GM21367 (cell line): ENCODE measurements around the gene PRELID1.

ENCODE experiments used
- ATAC-seq: cut with Tn5 transposase; IDR thresholded peaks from one replicate; pipeline ENCODE4 v1.9.1; 2021; ENCODE audit not compliant: unreplicated experiment

Gene PRELID1

GRCh38 chr5:177312649-177313181 lies 9.1 kb downstream of the PRELID1 start:
- ATAC-seq = peak; percentile 17

DNA sequence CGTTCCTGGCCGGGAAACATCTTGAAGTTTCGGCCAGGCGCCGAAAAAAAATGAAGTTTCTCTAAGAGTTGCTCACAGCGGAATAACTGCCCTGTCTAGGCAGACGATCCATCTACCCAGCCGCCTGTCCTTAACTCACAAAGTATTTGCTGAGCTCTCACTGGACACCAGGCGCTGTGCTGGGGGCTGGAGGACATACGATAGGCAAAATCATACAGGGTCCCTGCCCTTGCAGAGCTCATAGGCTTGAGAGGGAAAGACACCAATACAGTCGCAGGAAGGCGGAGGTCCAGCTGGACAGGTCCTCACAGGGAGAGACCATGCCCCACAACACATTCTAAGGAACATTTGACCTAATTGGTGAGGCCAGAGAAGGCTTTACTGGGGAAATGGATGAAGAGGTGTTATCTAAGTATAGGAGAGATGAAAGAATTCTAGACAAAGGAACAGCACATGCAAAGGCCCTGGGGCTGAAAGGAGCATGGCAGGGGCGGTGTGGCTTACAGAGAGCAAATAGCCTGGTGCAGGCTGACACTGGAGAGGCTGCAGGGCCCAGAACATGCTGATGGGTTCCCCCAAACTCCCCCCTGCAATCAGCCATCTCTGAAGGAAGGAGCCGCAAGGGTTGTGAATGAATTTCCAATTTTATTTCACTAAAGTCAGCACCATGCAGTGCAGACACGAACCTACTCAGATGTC lies 10.1 kb downstream of the PRELID1 start:
- no peak for ATAC-seq

DNA sequence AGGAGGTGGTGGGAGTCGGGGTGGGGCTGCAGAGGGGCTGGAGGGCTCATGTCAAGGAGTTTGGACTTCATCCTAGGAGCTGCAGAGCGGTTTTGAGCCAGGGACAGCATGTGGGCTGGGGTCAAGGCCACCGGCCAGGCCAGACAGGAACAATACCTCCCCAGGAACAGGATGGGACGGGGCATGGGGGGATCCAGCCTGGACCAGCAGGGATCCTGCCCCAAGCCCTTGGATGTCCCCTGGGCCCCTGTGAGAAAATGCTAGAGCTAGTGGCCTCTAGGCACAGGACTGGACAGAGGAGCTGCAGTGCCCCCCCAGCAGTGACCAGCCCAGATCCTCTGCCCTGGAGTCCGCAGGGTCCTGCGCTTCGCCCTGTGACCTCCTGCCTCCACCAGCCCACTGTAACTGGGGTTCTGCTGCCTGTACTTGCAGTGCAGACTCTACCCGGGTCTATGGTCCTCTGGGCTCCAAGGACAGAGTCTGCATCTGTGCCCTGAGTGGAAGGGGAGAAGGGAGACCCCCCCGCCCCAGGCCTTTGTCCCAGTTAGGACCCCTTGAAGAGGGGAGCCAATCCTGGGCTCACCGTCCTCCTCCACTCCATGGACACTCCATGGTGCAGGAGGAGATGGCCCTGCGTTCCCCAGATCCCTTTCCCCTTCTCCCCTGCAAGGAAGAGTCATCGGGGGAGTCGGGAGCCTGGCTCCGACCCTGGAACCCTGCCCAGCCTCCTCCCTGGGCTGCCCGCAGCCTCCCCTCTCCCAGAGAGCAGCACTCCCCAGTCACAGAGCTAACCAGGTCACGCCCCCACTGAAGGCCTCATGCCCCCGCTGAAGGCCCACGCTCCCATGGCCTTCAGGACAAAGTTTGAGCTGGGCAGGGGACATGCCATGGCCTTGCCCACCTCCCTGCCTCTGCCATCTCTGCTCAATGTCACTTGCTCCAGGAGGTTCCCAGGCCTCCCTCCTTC lies 11.1 kb downstream of the PRELID1 start:
- ATAC-seq = no peak

GRCh38 chr5:177315411-177315810 lies 11.8 kb downstream of the PRELID1 start:
- ATAC-seq = no peak

DNA sequence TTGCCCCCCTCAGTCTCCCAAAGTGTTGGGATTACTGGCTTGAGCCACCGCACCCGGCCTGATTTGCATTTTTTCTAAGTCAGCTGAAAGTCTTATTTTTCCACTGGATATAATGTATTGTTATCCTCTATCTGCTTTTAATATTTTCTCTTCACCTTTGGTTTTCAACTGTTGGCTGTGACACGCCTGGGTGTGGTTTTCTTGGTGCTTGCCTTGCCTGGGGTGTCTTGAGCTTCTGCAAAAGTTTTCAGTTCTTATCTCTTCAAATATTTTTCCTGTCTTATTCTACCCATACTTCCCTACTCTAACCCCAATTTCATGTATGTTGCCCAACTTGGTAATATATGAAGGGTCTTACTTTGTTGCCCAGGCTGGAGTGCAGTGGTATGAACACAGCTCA lies 12.4 kb downstream of the PRELID1 start:
- no peak for ATAC-seq

- ATAC-seq = no peak
Observed at GRCh38 chr5:177317959-177318377, 14.4 kb downstream of the PRELID1 start.

DNA sequence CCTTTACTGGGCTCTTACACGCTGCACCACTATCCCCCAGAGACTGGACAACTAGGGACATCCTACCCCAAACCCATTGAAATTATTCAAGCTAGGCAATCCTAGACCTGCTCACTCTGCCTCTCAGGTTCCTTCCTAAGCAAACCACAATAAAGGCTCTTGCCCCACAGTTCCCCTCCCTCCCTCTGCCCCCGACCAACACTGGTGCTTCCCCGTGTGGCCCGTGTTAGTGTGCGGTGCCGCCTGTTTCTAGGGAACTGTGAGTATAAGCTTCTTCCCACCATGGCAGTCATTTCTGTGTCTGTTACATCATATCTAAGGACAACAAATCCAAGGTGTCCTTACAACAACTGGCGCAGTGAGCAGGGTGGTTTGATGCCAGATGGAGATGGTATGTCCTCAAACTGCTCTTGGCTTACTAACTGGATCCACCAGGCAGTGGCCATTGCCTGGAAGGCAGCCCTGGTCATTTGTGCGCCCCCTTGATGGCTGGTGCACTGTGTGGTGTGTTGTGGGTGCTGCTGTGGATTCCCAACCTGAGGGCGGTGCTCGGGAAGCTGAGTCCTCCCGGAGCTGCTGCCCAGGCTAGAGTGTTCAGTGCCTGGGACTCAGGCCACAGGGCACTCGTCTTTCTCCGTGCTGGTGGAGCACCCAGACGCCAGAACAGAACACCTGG lies 16.5 kb downstream of the PRELID1 start:
- ATAC-seq = no peak

DNA sequence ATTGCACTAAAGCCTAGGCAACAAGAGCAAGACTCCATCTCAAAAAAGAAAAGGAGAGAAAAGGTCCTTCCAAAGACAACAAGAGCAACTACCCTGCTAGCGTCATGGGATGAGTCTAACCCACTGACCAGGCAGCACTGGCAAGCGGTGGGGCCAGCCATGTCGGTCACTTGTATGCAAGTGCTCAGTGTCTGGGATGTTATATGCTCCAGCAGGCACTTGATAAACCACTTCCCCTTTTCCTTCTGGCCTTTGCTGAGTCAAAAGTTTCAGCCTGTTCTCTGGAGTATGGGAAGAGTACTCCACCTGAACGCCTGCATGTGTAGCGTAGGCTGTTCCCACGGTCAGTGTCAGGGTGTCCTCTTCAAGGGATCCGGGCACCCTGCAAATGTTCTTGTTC lies 17.3 kb downstream of the PRELID1 start:
- ATAC-seq = no peak

DNA sequence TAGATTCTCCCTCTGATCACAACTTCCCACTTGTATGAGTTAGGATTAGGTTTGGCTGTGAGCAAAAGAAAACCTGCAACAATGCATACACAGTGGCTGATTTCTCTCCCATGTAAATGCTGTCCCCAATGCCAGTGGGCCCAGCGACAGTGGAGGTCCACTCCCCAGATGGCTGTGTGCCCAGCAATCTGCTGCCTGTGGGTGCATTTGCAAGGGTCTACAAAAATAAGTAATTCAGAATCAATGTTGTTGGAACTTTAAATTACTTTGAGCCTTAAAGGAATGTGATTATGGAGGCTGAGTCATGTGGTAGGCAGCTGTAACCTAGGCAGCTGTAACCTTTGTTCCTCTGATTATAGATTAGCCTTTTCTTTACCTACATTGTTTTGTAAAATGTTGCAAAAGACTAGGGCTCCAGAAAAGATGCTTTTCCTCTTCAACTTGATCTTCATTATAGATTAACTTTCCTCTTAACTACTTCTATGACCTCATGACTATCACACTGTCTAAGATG lies 22.3 kb downstream of the PRELID1 start:
- no peak for ATAC-seq

DNA sequence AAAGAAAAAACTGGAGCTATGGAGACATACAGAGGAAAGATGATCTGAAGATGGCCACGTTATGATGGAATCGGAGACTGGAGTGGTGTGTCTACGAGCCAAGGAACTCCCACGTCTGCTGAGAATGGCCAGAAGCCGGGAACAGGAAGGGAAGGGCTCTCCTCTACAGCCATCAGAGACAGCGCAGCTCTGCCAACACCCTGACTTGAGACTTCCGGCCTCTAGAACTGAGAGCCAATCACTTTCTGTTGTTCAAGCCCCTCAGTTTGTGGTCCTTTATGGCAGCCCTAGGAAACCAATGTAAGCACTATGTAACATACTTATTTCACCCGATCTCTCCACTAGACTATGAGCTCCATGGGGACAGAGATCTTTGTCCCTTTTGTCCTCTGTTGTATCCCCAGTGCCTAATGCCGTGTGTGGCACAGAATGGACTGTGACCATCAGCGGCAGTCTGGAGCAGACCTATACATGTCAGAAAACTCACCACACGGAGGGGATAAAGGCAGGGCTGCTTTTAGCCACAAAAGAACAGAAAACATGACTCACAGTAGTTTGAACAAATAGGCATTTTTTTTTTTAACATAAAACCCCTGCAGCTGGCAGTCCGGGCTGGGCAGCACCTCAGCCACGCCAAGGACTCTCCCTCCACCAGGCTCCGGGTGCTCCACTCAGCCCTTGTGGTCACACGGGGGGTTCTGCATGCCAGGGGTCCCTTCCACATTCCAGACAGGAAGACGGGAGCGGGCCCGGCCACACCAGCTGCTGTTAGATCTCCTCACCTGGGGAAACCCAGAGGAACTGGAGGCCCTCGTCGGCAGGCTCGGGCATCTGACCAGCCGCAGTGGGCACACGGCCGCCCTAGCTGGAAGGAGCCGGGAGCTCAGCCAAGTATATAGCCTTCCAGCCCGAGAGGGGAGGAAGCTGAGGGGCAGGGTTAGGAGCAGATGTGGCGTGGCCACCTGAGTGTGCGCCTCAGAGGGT lies 24.2 kb downstream of the PRELID1 start:
- no peak for ATAC-seq

GRCh38 chr5:177328545-177329231 lies 25.1 kb downstream of the PRELID1 start:
- ATAC-seq = no peak

DNA sequence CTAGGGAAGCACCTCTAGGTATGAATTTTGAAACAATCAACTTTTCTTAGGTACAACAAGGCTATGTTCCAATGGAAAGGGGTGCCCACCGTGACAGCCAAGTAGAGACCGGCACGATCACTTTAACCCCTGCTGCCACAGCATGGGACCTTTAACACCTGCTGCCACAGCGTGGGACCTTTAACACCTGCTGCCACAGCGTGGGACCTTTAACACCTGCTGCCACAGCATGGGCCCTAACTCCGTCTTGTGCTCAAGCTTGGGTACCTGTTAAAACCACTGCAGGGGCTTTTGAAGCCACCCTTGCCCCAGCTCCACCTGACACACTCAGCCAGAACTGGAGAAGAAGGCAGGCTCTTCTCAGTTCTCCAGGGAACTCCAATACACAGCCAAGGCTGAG lies 26.3 kb downstream of the PRELID1 start:
- ATAC-seq = no peak

- ATAC-seq = no peak
Observed at GRCh38 chr5:177330991-177331842, 27.6 kb downstream of the PRELID1 start.

DNA sequence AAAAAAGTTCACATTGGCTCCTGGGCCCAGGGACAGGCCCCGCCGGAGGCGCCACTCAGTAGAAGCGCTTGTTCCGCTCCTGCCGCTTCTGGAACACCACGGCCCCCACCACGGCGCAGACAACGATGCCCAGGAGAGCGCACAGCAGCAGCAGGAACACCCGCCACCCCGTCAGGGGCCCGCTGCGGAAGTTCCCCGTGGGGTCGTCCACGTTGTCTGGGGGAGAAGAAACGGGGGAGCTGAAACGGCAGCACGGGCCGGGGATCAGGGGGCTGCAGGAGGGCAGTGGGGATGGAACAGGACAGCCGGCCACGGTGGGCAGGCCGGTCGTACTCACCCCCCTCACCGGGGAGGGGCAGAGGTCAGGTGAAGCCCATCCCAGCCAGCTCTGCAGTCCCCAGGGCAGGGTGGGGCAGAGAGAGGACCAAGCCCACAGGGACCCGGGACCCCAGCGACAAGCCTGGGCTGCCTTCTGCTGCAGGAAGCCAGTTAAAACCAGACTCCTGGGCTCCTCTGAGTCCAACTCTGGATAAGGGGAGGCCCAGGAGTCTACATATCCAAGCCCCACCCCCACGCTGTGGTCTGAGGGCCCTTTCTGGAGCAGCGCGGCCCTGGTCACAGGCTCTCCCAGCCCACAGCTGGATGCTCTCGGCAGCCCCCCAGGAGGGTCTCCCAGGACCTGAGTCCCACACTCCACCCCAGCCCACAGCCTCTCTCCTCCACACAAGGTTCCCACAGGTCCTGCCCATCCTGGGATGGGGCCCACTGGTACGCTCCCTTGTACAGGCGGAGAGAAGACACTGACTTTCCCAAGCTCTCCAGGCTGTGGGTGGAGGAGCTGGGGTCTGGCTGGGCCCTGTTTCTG lies 28.7 kb downstream of the PRELID1 start:
- ATAC-seq = no peak

DNA sequence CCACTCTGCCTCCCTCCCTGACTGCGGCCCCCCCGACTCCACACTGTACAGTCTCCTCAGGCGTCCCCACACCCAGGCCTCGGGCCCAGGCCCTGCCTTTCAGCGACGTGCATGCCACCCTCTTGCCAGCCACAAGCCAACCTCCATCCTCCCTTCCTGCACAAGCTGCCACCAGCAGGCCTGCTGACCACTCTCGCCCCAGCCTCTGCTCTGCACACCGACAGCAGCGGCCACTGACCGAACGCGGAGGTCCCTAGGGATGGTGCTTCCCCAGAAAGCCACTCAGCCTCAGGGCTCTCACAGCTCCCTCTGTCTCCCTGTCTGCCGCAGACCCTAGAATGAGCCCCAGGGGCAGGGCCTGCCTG lies 29.3 kb downstream of the PRELID1 start:
- no peak for ATAC-seq

DNA sequence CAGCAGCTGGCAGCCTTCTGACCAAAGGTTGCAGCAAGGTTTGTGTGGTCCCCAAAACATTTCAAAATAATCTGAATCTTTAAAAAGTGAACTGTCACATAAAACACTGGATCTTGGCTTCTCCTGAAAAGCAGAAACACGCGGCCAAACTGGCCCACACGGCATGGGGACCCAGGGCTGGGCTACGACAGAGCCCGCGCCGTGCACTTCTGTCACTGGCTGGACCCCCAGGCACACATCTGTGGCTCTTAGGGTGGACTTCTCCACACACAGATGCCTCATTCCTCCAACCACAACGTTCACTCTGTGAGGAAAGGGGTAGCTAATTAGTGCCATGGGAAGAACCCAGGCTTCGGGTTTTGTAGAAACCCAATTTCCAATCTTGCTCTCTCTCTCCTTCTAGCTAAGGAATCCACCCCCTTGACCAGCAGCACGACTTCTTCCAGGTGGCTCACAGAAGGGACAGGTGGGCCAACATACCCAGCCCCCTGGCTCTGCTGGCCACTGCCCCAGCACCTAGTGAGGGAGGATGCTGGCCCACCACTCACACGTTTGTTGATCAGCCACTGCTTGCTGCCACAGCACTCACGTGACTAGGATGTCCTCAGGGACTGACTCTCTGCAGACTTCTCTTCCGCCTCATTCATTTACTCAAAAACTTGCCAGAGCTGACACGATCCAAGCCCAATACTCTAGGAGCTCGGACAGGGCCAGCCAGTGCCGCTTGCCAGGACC lies 30.0 kb downstream of the PRELID1 start:
- no peak for ATAC-seq

DNA sequence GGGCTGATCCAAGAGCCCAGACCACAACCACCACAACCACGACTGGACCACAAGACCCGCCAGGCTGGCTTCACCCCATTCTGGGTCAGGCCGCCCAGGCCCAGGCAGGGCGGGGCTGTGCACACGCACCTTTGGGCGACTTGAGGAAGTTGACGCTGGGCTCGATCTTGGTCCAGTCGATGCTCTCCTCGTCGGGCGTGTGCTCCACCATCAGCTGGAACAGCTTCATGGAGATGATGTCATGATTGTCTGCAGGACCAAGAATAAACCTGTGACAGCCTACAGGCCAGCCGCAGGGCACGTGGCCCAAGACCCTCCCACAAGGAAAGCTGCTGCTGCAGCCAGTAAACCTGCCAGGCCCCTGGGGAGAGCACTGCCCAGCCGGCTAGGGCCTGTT lies 30.6 kb downstream of the PRELID1 start:
- no peak for ATAC-seq
